ENCODE data around the gene RAB1B.

- TF ChIP-seq CTCF (IDR thresholded peaks at IDR 0.05; ENCODE audit: low read length) (no peak), EZH2 (IDR thresholded peaks at IDR 0.05; ENCODE audit: borderline replicate concordance, low read length) (no peak)
Measured at GRCh38 chr11:66294626-66295620, 26.5 kb downstream of the RAB1B start.
